ENCODE results near the gene DMRT2.

The DMRT2 gene

GRCh38 chr9:1085086-1085485, 34.9 kb downstream of the DMRT2 start:
- TF ChIP-seq CTCF (IDR thresholded peaks at IDR 0.05): no peak
- H3K27ac ChIP-seq: no peak overlapping the region
- DNase-seq (ENCODE audit: low spot score): no peak
- H3K4me3 ChIP-seq: no peak overlapping the region

- TF ChIP-seq CTCF (IDR thresholded peaks at IDR 0.05): no peak
- no peak overlapping the region for H3K4me3 ChIP-seq
- no peak for DNase-seq (ENCODE audit: low spot score)
- H3K27ac ChIP-seq: no peak overlapping the region
Observed at GRCh38 chr9:1086517-1086916, 36.4 kb downstream of the DMRT2 start.

GRCh38 chr9:1087120-1087881, 37.1 kb downstream of the DMRT2 start:
- no peak overlapping the region for H3K27ac ChIP-seq
- H3K4me3 ChIP-seq: no peak overlapping the region
- no peak for DNase-seq (ENCODE audit: low spot score)
- TF ChIP-seq CTCF (IDR thresholded peaks at IDR 0.05): no peak

GRCh38 chr9:1094749-1095148, 44.6 kb downstream of the DMRT2 start:
- DNase-seq (ENCODE audit: low spot score): no peak
- H3K27ac ChIP-seq: no peak overlapping the region
- H3K4me3 ChIP-seq: no peak overlapping the region
- TF ChIP-seq CTCF (IDR thresholded peaks at IDR 0.05): no peak

- Histone ChIP-seq H3K27ac (no peak overlapping the region), H3K4me3 (no peak overlapping the region)
- TF ChIP-seq CTCF (IDR thresholded peaks at IDR 0.05): no peak
- no peak for DNase-seq (ENCODE audit: low spot score)
Observed at GRCh38 chr9:1096155-1096964, 46.2 kb downstream of the DMRT2 start.

- no peak overlapping the region for H3K4me3 ChIP-seq
- no peak for TF ChIP-seq CTCF (IDR thresholded peaks at IDR 0.05)
- no peak overlapping the region for H3K27ac ChIP-seq
- DNase-seq (ENCODE audit: low spot score): no peak
Observed at GRCh38 chr9:1098551-1098950, 48.4 kb downstream of the DMRT2 start.

GRCh38 chr9:1100201-1100600, 50.0 kb downstream of the DMRT2 start:
- Histone ChIP-seq H3K27ac (no peak overlapping the region), H3K4me3 (no peak overlapping the region)
- no peak for DNase-seq (ENCODE audit: low spot score)
- TF ChIP-seq CTCF (IDR thresholded peaks at IDR 0.05): no peak
